GM12801 (cell line): ENCODE data around the gene PIP4K2A.

Experiments used
- TF ChIP-seq, protein P1 (sequence below): IDR thresholded peaks from one replicate; pipeline ENCODE4 v1.5.1; 2011; ENCODE audit warnings: control low read depth; ENCODE audit not compliant: insufficient read length; ENCODE audit errors: extremely low read depth

Gene PIP4K2A

DNA sequence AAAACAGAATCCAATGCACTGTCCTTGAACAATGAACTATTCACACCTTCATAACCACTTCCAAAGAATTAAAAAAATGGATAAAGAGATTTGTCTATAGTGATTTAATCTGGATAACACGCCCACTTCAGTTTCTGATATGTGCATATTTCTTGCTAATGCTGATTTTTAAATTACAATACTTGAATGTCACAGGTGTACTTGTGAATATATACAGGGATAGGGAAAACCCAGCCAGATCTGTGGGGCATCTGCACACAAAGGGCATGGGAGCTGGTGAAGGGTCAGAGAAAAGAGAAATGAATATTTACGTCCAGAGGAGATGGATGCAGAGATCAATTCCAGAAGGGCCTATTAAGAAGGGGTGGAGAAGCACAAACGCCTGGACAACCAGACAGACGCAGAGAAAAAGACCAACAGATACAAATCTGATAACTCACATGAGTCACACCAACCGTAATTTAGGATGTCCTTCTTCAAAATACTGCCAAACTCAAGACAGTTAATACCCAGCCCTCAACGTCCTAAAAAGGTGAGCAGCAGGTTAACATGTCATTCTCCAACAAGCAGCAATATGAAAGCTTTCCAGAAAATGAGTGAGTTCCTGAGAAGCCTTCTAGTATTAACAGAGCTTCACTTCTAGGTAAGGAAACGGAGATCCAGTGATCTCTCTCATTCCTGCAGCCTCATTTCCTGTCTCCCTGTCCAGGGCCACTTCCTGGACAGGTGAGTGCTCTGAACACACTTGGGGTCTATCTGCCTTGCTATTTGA lies 41.9 kb downstream of the PIP4K2A start:
- TF ChIP-seq, protein P1, sequence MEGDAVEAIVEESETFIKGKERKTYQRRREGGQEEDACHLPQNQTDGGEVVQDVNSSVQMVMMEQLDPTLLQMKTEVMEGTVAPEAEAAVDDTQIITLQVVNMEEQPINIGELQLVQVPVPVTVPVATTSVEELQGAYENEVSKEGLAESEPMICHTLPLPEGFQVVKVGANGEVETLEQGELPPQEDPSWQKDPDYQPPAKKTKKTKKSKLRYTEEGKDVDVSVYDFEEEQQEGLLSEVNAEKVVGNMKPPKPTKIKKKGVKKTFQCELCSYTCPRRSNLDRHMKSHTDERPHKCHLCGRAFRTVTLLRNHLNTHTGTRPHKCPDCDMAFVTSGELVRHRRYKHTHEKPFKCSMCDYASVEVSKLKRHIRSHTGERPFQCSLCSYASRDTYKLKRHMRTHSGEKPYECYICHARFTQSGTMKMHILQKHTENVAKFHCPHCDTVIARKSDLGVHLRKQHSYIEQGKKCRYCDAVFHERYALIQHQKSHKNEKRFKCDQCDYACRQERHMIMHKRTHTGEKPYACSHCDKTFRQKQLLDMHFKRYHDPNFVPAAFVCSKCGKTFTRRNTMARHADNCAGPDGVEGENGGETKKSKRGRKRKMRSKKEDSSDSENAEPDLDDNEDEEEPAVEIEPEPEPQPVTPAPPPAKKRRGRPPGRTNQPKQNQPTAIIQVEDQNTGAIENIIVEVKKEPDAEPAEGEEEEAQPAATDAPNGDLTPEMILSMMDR, result no peak

DNA sequence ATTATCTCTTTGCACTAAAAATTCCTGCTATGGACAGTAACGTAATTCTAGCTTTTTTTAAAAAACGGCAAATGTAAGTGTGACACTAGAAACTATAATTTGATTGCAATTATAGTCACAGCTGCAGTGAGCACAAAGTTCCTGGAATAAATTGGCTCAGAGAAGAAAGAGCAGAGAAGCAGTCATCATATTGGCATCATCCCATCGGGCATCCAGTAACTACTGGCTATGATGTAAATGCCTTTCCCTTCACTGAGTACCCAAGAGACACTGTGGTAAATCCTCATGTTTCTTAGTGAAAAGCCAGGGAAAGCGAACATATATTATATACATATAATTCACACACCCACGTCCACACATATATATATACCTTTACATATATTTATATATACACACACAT lies 43.6 kb downstream of the PIP4K2A start:
- TF ChIP-seq, protein P1, result no peak

DNA sequence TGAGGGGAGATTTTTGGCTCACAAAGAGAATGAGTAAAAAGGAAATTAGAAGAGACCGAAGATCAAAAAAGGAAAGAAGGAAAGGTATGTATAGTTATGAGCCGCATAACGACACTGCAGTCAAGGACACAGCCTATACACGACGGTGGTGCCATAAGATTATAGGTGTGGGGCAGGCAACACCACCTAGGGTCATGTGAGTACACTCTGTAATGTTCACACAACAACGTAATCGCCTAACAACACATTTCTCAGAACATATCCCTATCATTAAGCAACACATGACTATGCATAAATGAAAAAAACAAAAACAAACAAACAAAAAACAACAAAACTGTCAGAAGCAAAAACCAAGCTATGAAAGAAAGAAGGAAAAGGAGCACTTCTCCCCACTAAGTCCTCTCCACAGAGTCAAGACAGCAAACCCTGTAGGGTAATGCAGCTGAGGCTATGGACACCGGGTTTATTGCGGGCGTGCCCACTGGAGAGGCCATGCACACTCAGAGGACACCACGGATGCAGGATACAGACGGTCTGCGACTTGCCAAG lies 45.1 kb downstream of the PIP4K2A start:
- TF ChIP-seq, protein P1, result no peak

DNA sequence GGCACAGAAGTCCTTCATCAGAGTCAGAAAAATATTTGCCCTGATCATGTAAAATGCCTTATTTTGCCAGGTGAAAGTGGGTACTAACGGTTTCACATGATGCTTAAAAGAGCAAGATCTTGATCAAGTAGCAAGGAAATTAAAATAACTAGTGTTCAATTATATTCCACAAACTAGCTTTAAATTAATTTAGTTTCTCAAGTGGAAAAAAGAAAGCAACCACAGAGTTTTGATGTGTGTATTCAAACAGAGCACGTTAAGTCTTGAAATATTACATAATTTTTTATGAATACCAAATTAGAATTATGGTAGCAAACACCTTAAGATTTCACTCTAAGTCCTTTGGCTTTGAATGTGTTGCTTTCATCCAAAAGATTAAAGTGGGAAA lies 47.3 kb downstream of the PIP4K2A start:
- TF ChIP-seq, protein P1, result no peak

DNA sequence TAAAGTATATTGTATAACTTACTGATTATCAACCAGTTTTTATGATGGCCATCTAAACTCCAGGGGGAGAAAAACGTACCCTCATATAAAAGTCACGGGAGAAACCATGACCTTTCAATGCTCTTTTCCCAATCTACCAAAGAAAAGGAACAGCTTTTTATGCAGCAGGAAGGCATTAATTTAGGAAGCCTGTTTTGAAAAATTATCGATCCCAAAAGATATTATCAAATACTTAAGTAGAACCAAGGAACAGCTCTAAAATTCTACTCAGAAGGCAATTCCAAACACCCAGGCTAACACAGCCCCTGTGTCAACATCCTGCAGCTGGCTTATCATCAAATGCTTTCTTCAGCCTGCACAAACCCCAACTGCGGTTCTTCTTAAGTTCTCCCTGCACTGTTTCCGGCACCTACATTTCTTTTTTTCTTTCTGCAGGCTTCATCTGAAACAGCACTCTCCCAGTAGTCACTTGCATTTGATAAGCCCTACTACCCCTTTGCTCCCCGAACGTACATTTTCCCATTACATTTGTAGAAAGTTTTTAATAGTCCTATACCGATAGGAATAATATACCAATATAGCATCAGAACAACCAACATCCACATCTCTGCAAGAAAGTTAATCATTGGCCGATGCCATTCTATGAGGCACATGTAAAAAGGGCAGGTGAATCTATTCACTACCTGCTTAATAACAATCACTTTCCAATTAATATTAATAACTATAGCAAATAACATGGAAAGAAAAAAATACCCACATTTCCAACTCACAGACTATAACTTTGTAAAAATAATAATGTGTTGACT lies 47.9 kb downstream of the PIP4K2A start:
- TF ChIP-seq, protein P1, result no peak

DNA sequence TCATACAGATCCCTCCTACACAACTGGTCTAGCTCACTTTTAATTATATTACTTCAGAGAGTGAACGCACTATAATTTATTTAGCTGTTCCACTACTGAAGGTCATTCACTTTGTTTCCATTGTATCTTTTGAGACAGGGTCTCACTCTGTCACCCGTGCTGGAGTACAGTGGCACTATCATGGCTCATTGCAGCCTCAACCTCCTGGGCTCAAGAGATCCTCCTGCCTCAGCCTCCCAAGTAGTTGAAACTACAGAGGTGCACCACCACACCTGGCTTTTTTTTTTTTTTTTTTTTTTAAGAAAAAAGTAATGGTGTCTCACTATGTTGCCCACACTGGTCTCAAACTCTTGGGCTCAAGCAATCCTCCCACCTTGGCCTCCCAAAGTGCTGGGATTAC lies 49.0 kb downstream of the PIP4K2A start:
- TF ChIP-seq, protein P1, result no peak

DNA sequence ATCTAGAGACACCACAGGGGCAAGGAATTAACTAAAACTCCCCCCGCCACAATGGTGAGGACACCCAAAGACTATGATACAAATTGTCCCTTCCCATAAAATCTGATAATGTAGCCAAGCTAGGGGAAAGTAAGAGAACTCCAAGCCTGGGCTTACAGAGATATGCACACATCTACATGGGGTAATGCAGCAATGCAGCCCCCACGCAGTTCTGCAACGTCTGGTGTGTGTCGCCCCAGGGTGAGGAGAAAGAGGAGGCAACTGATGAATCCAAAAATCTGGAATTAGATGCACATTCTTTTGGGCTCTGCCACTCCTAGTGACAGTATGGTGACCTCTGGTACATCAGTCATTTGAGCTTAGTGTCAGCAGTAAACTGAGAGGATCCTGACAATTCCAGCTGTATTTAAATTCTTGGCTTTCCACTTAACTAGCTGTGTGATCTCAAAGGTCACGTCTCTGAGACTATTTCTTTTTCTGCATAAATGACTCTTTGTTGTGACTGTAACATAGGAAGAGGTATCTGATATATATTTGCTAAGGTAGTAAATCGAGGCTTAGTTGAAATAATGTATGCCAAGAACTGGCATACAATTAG lies 51.5 kb downstream of the PIP4K2A start:
- TF ChIP-seq, protein P1, result no peak
